HG03469 (cell line): ENCODE data around the gene TMEM39A.

Source experiments
- ATAC-seq: cut with Tn5 transposase; IDR thresholded peaks from one replicate; pipeline ENCODE4 v1.9.1; 2021; ENCODE audit warnings: mild to moderate bottlenecking, moderate library complexity, moderate number of reproducible peaks; ENCODE audit not compliant: unreplicated experiment

The TMEM39A gene

DNA sequence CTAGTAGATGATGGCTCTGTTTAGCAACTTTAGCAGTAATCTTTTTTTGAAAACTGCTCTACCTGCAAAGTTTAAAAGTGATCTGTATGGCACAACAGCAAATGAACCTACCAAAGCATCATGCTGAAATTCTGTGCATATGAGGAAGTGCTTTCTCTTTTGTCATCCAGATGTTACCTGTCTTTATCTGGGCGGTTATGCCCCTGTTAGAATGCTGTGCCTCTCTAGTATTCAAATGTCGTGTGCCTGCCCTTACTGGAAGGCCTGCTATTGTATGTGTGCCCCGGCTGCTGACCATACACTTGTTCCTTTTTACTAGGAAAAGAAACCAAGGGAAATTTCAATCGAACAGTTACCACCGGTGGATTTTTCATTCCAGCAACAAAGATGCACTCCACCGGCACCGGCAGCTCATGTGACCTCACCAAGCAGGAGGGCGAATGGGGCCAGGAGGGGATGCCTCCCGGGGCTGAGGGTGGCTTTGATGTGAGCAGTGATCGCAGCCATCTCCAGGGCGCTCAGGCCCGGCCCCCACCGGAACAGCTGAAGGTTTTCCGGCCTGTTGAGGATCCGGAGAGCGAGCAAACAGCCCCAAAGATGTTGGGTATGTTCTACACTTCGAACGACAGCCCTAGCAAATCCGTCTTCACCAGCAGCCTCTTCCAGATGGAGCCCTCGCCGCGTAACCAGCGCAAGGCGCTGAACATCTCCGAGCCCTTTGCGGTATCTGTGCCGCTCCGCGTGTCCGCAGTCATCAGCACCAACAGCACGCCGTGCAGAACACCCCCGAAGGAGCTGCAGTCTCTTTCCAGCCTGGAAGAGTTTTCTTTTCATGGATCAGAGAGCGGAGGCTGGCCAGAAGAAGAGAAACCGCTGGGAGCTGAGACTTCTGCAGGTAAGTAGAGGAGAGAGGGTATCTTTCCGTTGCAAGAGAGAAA is 61.6 kb downstream of the TMEM39A start:
- no peak for ATAC-seq

DNA sequence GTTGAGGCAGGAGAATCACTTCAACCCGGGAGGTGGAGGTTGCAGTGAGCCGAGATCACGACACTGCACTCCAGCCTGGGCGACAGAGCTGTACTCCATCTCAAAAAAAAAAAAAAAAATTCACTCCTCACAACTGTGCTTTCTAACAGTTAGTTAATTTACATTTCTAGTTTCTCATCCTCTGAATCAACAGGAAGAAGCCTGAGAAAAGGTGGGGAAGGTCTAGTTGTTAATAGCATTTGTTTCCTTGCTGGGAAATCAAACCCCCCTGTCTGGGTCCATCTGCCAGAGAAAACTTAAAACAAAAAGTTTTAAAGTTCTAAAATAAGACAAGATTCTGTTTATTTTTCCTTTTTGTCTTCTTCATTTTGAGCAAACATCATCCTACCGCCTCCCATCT is 62.3 kb downstream of the TMEM39A start:
- no peak for ATAC-seq

GRCh38 chr3:119400466-119400865 is 62.9 kb downstream of the TMEM39A start:
- ATAC-seq, result no peak

GRCh38 chr3:119396870-119397269 is 66.5 kb downstream of the TMEM39A start:
- ATAC-seq, result no peak

DNA sequence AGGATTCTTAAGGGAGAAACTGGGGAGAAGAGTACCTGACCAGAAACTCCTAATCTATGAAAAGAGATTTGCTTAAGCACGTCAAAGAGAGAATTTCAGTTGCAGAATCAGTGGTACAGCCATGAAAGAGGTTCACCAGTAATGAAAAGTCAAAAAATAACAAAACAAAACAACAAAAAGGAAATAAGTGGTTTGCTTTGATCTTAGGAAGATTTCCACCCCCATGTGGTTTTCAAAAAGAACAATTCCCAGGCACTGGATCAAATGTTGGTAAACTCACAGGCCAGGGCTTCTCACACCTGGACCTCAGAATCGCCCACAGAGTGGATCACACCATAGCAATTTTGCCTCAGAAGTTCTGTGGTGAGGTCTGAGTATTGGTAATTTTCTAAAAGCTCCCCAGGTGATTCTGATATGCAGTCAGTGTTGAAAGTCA is 67.5 kb downstream of the TMEM39A start:
- ATAC-seq, result peak; percentile 54

DNA sequence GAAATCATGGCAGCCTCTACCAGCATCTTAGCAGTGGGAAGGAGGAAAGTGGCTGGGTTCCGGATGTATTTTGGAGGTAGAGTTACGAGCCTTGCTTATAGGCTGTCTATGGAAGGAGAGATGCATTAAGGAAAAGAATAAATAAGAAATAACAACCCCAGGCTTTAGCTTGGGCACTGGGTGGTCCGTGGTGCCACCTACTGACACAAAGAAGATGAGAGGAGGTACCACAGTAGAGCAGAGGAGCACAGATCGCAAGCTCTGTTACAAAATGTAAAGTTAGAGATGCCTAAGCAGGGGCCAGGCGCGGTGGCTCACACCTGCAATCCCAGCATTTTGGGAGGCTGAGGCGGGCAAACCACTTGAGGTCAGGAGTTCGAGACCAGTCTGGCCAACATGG is 74.8 kb downstream of the TMEM39A start:
- no peak for ATAC-seq

DNA sequence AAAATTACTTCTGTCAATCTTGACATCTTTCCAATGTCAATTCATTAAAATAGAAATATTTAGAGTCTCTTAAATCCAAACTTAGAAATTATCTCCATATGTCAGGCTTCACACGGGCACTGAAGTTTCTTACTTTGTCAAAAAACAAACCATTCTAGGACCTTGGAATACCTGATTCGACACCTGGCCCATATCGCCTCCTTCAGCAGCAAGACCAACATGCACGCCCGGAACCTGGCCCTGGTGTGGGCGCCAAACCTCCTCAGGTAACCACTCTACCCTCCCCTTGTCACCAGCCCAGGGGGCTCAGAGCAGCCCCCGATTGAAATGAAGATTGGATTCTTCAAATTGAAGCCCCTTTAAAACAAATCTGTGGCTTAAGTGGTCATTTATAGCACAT is 81.3 kb downstream of the TMEM39A start:
- no peak for ATAC-seq

- ATAC-seq, result no peak
Observed at GRCh38 chr3:119380697-119381096, 82.7 kb downstream of the TMEM39A start.
